WTC11 (cell line): Measurements from ENCODE around the gene KCNIP3. TPM values are rescaled to one million over a fixed set of nuclear protein-coding genes. Genes with fewer than 3 reads are reported as not detected.

Experiments
- ATAC-seq: fragments of 200-7000 bp; cut with Tn5 transposase; 2 replicates; pipeline ENCODE4 v1.10.0; 2021; ENCODE audit warnings: mild to moderate bottlenecking, moderate library complexity
- CTCF ChIA-PET: fragments of 300-600 bp; sonication (Branson Sonifier 250); formaldehyde crosslinking; loops from one replicate; lab custom pipeline; 2021; ENCODE audit warnings: antibody characterized with exemption; lab: Charles Lee
- POLR2A ChIA-PET: fragments of 350-600 bp; sonication (Branson Sonifier 250); formaldehyde crosslinking; loops from one replicate; lab custom pipeline; 2021; ENCODE audit warnings: antibody characterized with exemption; lab: Charles Lee
- DNase-seq: peaks from one replicate; pipeline ENCODE4 v3.0.0; 2021; ENCODE audit warnings: low spot score
- H3K27ac Mint-ChIP-seq: 2 replicates; pipeline ENCODE4 v1.8.0; 2021; ENCODE audit warnings: mixed read lengths
- H3K27me3 Mint-ChIP-seq: 2 replicates; pipeline ENCODE4 v1.8.0; 2021; ENCODE audit warnings: low read depth, mild to moderate bottlenecking, moderate library complexity, mixed read lengths
- H3K36me3 Mint-ChIP-seq: 2 replicates; pipeline ENCODE4 v1.8.0; 2021; ENCODE audit warnings: mixed read lengths
- H3K4me1 Mint-ChIP-seq: 2 replicates; pipeline ENCODE4 v1.8.0; 2022; ENCODE audit warnings: mixed read lengths
- H3K4me3 Mint-ChIP-seq: 2 replicates; pipeline ENCODE4 v1.8.0; 2021; ENCODE audit warnings: mild to moderate bottlenecking, moderate library complexity, mixed read lengths
- H3K9me3 Mint-ChIP-seq: 2 replicates; pipeline ENCODE4 v1.8.0; 2021; ENCODE audit warnings: mixed read lengths
- ATF1 ChIP-seq: sonication (generic); formaldehyde crosslinking; IDR thresholded peaks from 2 replicates; pipeline ENCODE4 v1.8.1; 2023; ENCODE audit warnings: mild to moderate bottlenecking, moderate library complexity, missing genetic modification reagents
- ATF3 ChIP-seq: sonication (generic); formaldehyde crosslinking; conservative IDR thresholded peaks from 2 replicates; pipeline ENCODE4 v1.8.1; 2022; ENCODE audit warnings: mild to moderate bottlenecking, missing genetic modification reagents
- CREB1 ChIP-seq: sonication (generic); formaldehyde crosslinking; IDR thresholded peaks from 2 replicates; pipeline ENCODE4 v1.8.0; 2023; ENCODE audit warnings: mild to moderate bottlenecking, missing genetic modification reagents
- EMX1 ChIP-seq: fragments of 250-450 bp; sonication (Bioruptor Pico); IDR thresholded peaks from 2 replicates; pipeline ENCODE4 v1.8.0; 2021; ENCODE audit warnings: mild to moderate bottlenecking
- GTF2I ChIP-seq: fragments of 250-450 bp; sonication (Bioruptor Pico); conservative IDR thresholded peaks from 2 replicates; pipeline ENCODE4 v1.4.0; 2021; ENCODE audit warnings: mild to moderate bottlenecking
- HMGXB4 ChIP-seq: sonication (generic); formaldehyde crosslinking; IDR thresholded peaks from 2 replicates; pipeline ENCODE4 v1.8.1; 2023; ENCODE audit warnings: mild to moderate bottlenecking, moderate library complexity, missing genetic modification reagents
- JAZF1 ChIP-seq: fragments of 250-450 bp; sonication (Bioruptor Pico); IDR thresholded peaks from 2 replicates; pipeline ENCODE4 v1.9.0; 2021; ENCODE audit warnings: moderate library complexity, mild to moderate bottlenecking, inconsistent platforms
- JUN ChIP-seq: sonication (generic); formaldehyde crosslinking; IDR thresholded peaks from 2 replicates; pipeline ENCODE4 v1.8.0; 2023; ENCODE audit warnings: mild to moderate bottlenecking, missing genetic modification reagents
- MYBL2 ChIP-seq: sonication (generic); formaldehyde crosslinking; IDR thresholded peaks from 2 replicates; pipeline ENCODE4 v1.8.1; 2023; ENCODE audit warnings: mild to moderate bottlenecking, moderate library complexity, missing genetic modification reagents
- NR3C1 ChIP-seq: sonication (generic); formaldehyde crosslinking; conservative IDR thresholded peaks from 2 replicates; pipeline ENCODE4 v1.8.1; 2023; ENCODE audit warnings: low read depth, mild to moderate bottlenecking, missing genetic modification reagents
- OVOL2 ChIP-seq: fragments of 250-450 bp; sonication (Bioruptor Pico); IDR thresholded peaks from 2 replicates; pipeline ENCODE4 v1.9.0; 2021; ENCODE audit warnings: mild to moderate bottlenecking, borderline replicate concordance
- RELA ChIP-seq: sonication (generic); formaldehyde crosslinking; IDR thresholded peaks from 2 replicates; pipeline ENCODE4 v1.8.1; 2022; ENCODE audit warnings: missing genetic modification reagents, mild to moderate bottlenecking, borderline replicate concordance
- SOX15 ChIP-seq: fragments of 250-450 bp; sonication (Bioruptor Pico); IDR thresholded peaks from 2 replicates; pipeline ENCODE4 v1.9.0; 2021; ENCODE audit warnings: mild to moderate bottlenecking
- TEAD4 ChIP-seq: sonication (generic); formaldehyde crosslinking; IDR thresholded peaks from 2 replicates; pipeline ENCODE4 v1.8.0; 2022; ENCODE audit warnings: mild to moderate bottlenecking, missing genetic modification reagents
- ZNF232 ChIP-seq: sonication (generic); formaldehyde crosslinking; IDR thresholded peaks from 2 replicates; pipeline ENCODE4 v1.8.0; 2022; ENCODE audit warnings: mild to moderate bottlenecking, missing genetic modification reagents
- ZNF425 ChIP-seq: fragments of 250-450 bp; sonication (Bioruptor Pico); conservative IDR thresholded peaks from 2 replicates; pipeline ENCODE4 v1.9.0; 2021; ENCODE audit warnings: mild to moderate bottlenecking
- ZNF532 ChIP-seq: fragments of 250-450 bp; sonication (Bioruptor Pico); IDR thresholded peaks from 2 replicates; pipeline ENCODE4 v1.9.0; 2021; ENCODE audit warnings: mild to moderate bottlenecking, borderline replicate concordance
- ZNF671 ChIP-seq: fragments of 250-450 bp; sonication (Bioruptor Pico); IDR thresholded peaks from 2 replicates; pipeline ENCODE4 v1.8.0; 2021; ENCODE audit warnings: mild to moderate bottlenecking
- total RNA-seq: library from RNA; stranded (reverse); gene quantifications from 3 replicates; pipeline ENCODE4 v1.2.3, GENCODE V29; 2021
- TF ChIP-seq, protein P1 (sequence below): fragments of 250-450 bp; sonication (Bioruptor Pico); IDR thresholded peaks from 2 replicates; pipeline ENCODE4 v1.9.0; 2021; ENCODE audit warnings: moderate library complexity, mild to moderate bottlenecking, inconsistent platforms, borderline replicate concordance
- TF ChIP-seq, protein P2 (sequence below): sonication (generic); formaldehyde crosslinking; IDR thresholded peaks from 2 replicates; pipeline ENCODE4 v1.8.0; 2023; ENCODE audit warnings: missing genetic modification reagents
- TF ChIP-seq, protein P3 (sequence below): sonication (generic); formaldehyde crosslinking; IDR thresholded peaks from 2 replicates; pipeline ENCODE4 v1.8.0; 2022; ENCODE audit warnings: mild to moderate bottlenecking, missing genetic modification reagents

Gene KCNIP3
- total RNA-seq, 1 experiment from 2014 or later: 2.1 TPM

DNA sequence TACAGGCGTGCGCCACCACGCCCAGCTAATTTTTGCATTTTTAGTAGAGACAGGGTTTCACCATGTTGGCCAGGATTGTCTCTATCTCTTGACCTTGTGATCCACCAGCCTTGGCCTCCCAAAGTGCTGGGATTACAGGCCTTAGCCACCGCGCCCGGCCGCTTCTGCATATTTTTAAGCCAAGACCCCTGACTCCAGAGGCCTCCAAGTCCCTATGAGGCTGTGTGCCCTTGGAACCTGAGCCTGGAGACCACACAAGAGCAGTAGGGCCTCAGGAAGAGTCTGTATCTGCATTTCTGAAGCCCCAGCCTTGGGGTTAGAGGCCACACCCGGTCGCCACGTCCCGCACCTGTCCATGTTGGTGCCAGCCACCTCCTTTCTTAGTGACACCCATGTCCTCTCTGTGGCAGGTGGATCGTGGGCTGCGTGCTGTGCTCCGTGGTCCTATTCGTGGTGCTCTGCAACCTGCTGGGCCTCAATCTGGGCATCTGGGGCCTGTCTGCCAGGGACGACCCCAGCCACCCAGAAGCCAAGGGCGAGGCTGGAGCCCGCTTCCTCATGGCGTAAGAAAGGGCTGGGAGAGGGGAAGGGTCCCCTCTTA lies 17.6 kb upstream of the KCNIP3 start (continued):
- TF ChIP-seq ATF3 (CRISPR knock-in tag) (no peak), HMGXB4 (CRISPR knock-in tag) (no peak), NR3C1 (CRISPR knock-in tag) (no peak), OVOL2 (CRISPR knock-in tag) (no peak), RELA (CRISPR knock-in tag) (no peak), JAZF1 (CRISPR knock-in tag) (no peak), ATF1 (CRISPR knock-in tag) (no peak), JUN (CRISPR knock-in tag) (no peak), ZNF532 (no peak), ZNF671 (no peak), EMX1 (CRISPR knock-in tag) (no peak)
- TF ChIP-seq, protein P1, sequence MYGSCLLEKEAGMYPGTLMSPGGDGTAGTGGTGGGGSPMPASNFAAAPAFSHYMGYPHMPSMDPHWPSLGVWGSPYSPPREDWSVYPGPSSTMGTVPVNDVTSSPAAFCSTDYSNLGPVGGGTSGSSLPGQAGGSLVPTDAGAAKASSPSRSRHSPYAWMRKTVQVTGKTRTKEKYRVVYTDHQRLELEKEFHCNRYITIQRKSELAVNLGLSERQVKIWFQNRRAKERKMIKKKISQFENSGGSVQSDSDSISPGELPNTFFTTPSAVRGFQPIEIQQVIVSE (CRISPR knock-in tag): no peak
- TF ChIP-seq, all 79 proteins: peak for 0

DNA sequence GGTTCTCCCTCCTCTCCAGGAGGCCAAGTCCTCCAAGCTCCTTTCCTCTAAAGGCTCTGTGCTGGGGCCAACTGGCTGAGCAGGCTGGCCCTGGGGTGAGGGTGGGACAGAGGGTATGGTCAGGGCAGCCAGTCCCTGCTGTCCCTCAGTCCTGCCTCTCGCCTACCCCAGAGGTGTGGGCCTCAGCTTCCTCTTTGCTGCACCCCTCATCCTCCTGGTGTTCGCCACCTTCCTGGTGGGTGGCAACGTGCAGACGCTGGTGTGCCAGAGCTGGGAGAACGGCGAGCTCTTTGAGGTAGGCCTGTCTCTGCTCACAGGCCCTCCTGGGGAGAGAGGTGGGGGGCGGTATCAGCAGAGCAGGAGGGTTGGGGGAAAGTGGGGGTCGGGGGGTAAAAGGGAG lies 16.1 kb upstream of the KCNIP3 start:
- TF ChIP-seq CREB1 (CRISPR knock-in tag) (no peak), ZNF425 (CRISPR knock-in tag) (no peak), ZNF671 (no peak), MYBL2 (CRISPR knock-in tag) (no peak), GTF2I (no peak), SOX15 (CRISPR knock-in tag) (no peak), TEAD4 (CRISPR knock-in tag) (no peak), ZNF232 (no peak)
- TF ChIP-seq, protein P2, sequence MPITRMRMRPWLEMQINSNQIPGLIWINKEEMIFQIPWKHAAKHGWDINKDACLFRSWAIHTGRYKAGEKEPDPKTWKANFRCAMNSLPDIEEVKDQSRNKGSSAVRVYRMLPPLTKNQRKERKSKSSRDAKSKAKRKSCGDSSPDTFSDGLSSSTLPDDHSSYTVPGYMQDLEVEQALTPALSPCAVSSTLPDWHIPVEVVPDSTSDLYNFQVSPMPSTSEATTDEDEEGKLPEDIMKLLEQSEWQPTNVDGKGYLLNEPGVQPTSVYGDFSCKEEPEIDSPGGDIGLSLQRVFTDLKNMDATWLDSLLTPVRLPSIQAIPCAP (CRISPR knock-in tag): no peak
- TF ChIP-seq, protein P3, sequence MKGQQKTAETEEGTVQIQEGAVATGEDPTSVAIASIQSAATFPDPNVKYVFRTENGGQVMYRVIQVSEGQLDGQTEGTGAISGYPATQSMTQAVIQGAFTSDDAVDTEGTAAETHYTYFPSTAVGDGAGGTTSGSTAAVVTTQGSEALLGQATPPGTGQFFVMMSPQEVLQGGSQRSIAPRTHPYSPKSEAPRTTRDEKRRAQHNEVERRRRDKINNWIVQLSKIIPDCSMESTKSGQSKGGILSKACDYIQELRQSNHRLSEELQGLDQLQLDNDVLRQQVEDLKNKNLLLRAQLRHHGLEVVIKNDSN (CRISPR knock-in tag): no peak
- ATAC-seq: no peak
- POLR2A ChIA-PET: no interaction called here
- Mint-ChIP-seq H3K4me1 (peaks cover 16% of the 10 kb centered on the region), H3K4me3 (no peak overlapping the region), H3K9me3 (no peaks in the 10 kb centered on the region), H3K27me3 (no peaks in the 10 kb centered on the region), H3K27ac (no peak overlapping the region), H3K36me3 (no peaks in the 10 kb centered on the region)
- no peak for DNase-seq
- CTCF ChIA-PET: interaction anchor here (0.9 to 2.0 kb wide), 2 partner anchors 49 to 64 kb away, joined by 4 to 5 read pairs; no protein-coding TSS in a partner anchor
